ENCODE measurements around the gene SYTL3. TPM values are rescaled to one million over a fixed set of nuclear protein-coding genes. Genes with fewer than 3 reads are reported as not detected.

Gene SYTL3, protein sequence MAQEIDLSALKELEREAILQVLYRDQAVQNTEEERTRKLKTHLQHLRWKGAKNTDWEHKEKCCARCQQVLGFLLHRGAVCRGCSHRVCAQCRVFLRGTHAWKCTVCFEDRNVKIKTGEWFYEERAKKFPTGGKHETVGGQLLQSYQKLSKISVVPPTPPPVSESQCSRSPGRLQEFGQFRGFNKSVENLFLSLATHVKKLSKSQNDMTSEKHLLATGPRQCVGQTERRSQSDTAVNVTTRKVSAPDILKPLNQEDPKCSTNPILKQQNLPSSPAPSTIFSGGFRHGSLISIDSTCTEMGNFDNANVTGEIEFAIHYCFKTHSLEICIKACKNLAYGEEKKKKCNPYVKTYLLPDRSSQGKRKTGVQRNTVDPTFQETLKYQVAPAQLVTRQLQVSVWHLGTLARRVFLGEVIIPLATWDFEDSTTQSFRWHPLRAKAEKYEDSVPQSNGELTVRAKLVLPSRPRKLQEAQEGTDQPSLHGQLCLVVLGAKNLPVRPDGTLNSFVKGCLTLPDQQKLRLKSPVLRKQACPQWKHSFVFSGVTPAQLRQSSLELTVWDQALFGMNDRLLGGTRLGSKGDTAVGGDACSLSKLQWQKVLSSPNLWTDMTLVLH
- total RNA-seq, result 1.5 and 3.1 TPM in 2 replicates

DNA sequence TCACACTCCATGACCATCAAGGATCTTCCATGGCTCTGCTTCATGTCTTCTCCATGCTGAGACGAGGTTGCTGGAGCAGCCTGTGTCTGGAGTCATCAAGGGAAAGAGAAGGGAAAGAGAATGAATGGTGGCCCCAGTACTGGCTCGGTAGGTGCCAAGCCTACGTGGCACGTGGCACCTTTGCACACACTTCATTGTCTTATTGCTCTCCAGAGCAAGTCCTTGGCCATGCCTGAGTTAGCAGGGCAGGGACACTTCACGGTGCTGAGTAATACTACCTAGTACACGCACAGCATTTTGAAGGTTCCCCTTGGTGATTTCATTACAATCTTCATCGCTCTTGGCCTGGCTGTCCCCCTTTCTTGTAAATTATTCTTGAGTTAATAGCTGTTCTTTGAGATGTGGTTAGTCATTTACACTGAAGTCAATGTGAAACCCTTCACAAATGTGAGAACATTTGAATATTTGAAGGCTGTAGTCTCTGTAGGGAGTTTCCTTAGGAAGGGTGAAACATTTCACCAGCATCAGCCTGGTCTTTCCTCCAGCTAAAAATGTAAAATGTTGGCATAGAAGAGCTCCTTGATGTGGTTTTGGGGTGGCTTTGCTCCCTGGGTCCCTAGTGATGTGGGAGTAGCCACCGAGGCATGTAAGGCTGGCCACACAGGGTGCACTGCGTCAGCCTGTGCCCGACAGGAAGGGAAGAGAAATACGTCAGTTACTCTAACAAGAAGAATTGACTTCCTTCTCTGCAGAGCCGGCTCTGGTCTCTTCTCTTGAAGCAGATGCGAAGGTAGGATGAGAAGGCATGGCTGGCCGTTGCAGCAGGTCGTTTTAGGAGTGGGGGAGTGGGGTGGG lies at the start of gene SYTL3:
TSS of gene SYTL3 (plus strand) at position 766 of the 855 bp plus-strand sequence. CDS start 13,215 bp downstream, outside the sequence.

DNA sequence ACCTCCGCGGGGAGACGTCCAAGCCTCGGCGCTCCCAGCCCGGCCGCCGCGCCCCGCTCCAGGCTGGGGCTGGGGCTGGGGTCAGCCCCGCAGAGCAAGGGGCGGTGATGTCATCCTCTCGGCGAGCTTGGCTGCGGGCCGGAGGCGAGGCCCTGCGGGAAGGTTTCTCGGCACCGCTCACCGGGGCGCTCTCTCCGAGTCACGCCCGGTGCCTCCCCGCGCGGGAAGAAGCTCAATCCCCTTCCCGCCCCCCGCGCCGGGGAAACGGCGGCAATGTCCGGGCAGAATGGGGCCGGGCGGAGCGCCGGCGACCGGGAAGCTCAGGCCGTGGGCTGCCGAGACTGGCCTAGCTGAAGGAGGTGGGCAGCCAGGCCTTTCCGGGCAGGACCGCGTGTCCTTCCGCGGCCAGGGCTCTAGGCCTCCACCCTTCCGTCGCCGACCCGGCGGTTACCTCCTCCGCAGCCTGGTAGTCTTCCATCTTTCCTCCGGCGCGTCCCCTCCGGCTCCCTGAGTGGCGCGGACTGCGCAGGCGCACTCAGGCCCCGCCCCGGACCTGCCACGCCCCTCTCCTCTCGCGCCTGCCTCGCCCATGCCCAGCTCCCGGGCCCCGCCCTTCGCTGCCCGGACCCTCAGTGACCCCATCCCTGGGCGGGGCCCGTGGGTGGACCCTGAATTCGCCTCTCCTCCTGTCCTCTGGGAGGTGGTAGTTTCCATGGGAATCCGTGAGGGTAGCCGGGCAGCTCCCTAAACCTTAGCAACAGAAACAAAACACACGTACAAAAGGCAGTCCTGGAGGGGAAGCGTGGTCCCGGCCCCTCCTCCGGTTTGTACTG lies 5.4 kb upstream of the SYTL3 start, which contains the start of gene DYNLT1:
TSS of gene DYNLT1 (minus strand) at position 513 of the 833 bp plus-strand sequence. CDS start at position 478, 35 bp downstream.

Small RNA genes lying within 50 kb of the gene (small RNA-seq; reads per million reads assigned to genes)
- gene MIR3918 (ENCODE audit: low replicate concordance) (not detected), gene MIR7161 (ENCODE audit: low replicate concordance) (not detected)

Other genes starting within 250 kb of the SYTL3 start
- 42.2 and 53.4 TPM in 2 replicates for gene TMEM181, start 90.0 kb upstream of the SYTL3 start, total RNA-seq
- gene DYNLT1, start 5.3 kb upstream of the SYTL3 start, total RNA-seq, result 75.2 and 78.1 TPM in 2 replicates
- 195 and 210 TPM in 2 replicates for gene EZR, start 169.3 kb downstream of the SYTL3 start, total RNA-seq

Data from placental pericyte (primary cell).